ENCODE measurements around the gene RAB4A. TPM values are rescaled to one million over a fixed set of nuclear protein-coding genes. Genes with fewer than 3 reads are reported as not detected.
A peak's percentile ranks its signal among the peaks of the same experiment; 100 is the strongest.

The RAB4A gene
- total RNA-seq, 1 donor from 2014 or later, result 58.6 TPM

GRCh38 chr1:229309074-229309473 is 38.2 kb downstream of the RAB4A start:
- Mint-ChIP-seq H3K4me3 (ENCODE audit: unreplicated experiment) (no peak overlapping the region), H3K36me3 (ENCODE audit: low read depth) (peaks cover 14% of the 10 kb centered on the region), H3K27me3 (ENCODE audit: low read depth) (no peaks in the 10 kb centered on the region), H3K9me3 (ENCODE audit: low read depth) (no peaks in the 10 kb centered on the region), H3K4me1 (ENCODE audit: low read depth) (no peaks in the 10 kb centered on the region), H3K27ac (ENCODE audit: unreplicated experiment) (no peak overlapping the region)
- DNase-seq (ENCODE audit: low spot score), result no peak
- no peak for TF ChIP-seq CTCF (IDR thresholded peaks at IDR 0.05)

- DNase-seq (ENCODE audit: low spot score), result no peak
- TF ChIP-seq CTCF (IDR thresholded peaks at IDR 0.05), result no peak
- Mint-ChIP-seq H3K27me3 (ENCODE audit: low read depth) (no peaks in the 10 kb centered on the region), H3K36me3 (ENCODE audit: low read depth) (peaks cover 14% of the 10 kb centered on the region), H3K4me3 (ENCODE audit: unreplicated experiment) (no peak overlapping the region), H3K4me1 (ENCODE audit: low read depth) (no peaks in the 10 kb centered on the region), H3K27ac (ENCODE audit: unreplicated experiment) (no peak overlapping the region), H3K9me3 (ENCODE audit: low read depth) (no peaks in the 10 kb centered on the region)
Measured at GRCh38 chr1:229309684-229310083, 38.8 kb downstream of the RAB4A start.

- no peaks in the 10 kb centered on the region for H3K4me1 Mint-ChIP-seq (ENCODE audit: low read depth)
- H3K36me3 Mint-ChIP-seq (ENCODE audit: low read depth), result peaks cover 14% of the 10 kb centered on the region
- H3K27ac Mint-ChIP-seq (ENCODE audit: unreplicated experiment), result no peak overlapping the region
Measured at GRCh38 chr1:229310833-229311232, 39.9 kb downstream of the RAB4A start.

GRCh38 chr1:229316166-229316565 is 45.3 kb downstream of the RAB4A start:
- Mint-ChIP-seq H3K9me3 (ENCODE audit: low read depth) (no peaks in the 10 kb centered on the region), H3K27me3 (ENCODE audit: low read depth) (no peaks in the 10 kb centered on the region), H3K4me1 (ENCODE audit: low read depth) (peaks cover 11% of the 10 kb centered on the region), H3K36me3 (ENCODE audit: low read depth) (peaks cover 7% of the 10 kb centered on the region), H3K27ac (ENCODE audit: unreplicated experiment) (no peak overlapping the region), H3K4me3 (ENCODE audit: unreplicated experiment) (no peak overlapping the region)
- no peak for TF ChIP-seq CTCF (IDR thresholded peaks at IDR 0.05)
- DNase-seq (ENCODE audit: low spot score), result no peak

More at GRCh38 chr1:229310833-229311232, 39.9 kb downstream of the RAB4A start:
- no peak for TF ChIP-seq CTCF (IDR thresholded peaks at IDR 0.05)
- no peak for DNase-seq (ENCODE audit: low spot score)
- no peaks in the 10 kb centered on the region for H3K9me3 Mint-ChIP-seq (ENCODE audit: low read depth)
- H3K27me3 Mint-ChIP-seq (ENCODE audit: low read depth), result no peaks in the 10 kb centered on the region
- H3K4me3 Mint-ChIP-seq (ENCODE audit: unreplicated experiment), result no peak overlapping the region

- H3K4me3 Mint-ChIP-seq (ENCODE audit: unreplicated experiment), result no peak overlapping the region
- H3K36me3 Mint-ChIP-seq (ENCODE audit: low read depth), result peaks cover 4% of the 10 kb centered on the region
- no peaks in the 10 kb centered on the region for H3K27me3 Mint-ChIP-seq (ENCODE audit: low read depth)
- no peak for DNase-seq (ENCODE audit: low spot score)
- H3K9me3 Mint-ChIP-seq (ENCODE audit: low read depth), result no peaks in the 10 kb centered on the region
- peaks cover 11% of the 10 kb centered on the region for H3K4me1 Mint-ChIP-seq (ENCODE audit: low read depth)
- no peak for TF ChIP-seq CTCF (IDR thresholded peaks at IDR 0.05)
- H3K27ac Mint-ChIP-seq (ENCODE audit: unreplicated experiment), result peak overlapping the region; percentile 78
Measured at GRCh38 chr1:229318056-229318455, 47.1 kb downstream of the RAB4A start.
